K562 (cell line): ENCODE data around the gene CBL. TPM values are rescaled to one million over a fixed set of nuclear protein-coding genes. Genes with fewer than 3 reads are reported as not detected.

Experiments used
- ATAC-seq: fragments of 200-7000 bp; cut with Tn5 transposase; 3 replicates; pipeline ENCODE4 v1.9.1; 2020; ENCODE audit warnings: moderate library complexity
- BruUV-seq: library from RNA; stranded (reverse); fragments of 400-500 nt; replicated peaks from 2 replicates; lab custom pipeline; 2021; lab: Mats Ljungman, UMichigan
- CTCF ChIA-PET: fragments of 300-600 bp; formaldehyde crosslinking; extraction: SDS; loops from one replicate; lab custom pipeline; 2021; ENCODE audit warnings: low intra/inter-chr PET ratio; lab: Yijun Ruan, JAX
- POLR2A ChIA-PET: fragments of 300-600, 350-650 bp; sonication (Branson Sonifier 250); formaldehyde crosslinking; extraction: SDS; loops from one replicate; lab custom pipeline; 2021; ENCODE audit warnings: antibody characterized with exemption, inconsistent platforms; lab: Yijun Ruan, JAX
- DNase-seq, 4 experiments: peaks; one replicate each; pipeline versions ENCODE4 v3.0.0 to v3.0.0-alpha.2; 2011 to 2018; ENCODE audit warnings: low spot score in 3 of 4, mixed read lengths in 3 of 4; ENCODE audit errors: extremely low read depth in 1 of 4
- FAIRE-seq: peaks from 2 replicates; lab custom pipeline; 2011; peaks lifted over from hg19 to GRCh38; lab: Jason Lieb, UNC
- H2AFZ ChIP-seq: 2 replicates; pipeline ENCODE4 v1.6.0; 2011; ENCODE audit warnings: low read depth, low read length, control low read depth, inconsistent platforms
- H3K27ac ChIP-seq: fragments of 200-600 bp; 3 replicates; pipeline ENCODE4 v1.8.0; 2011; ENCODE audit warnings: low read depth, mild to moderate bottlenecking, control low read depth, inconsistent platforms, low read length, moderate library complexity, mixed read lengths; ENCODE audit errors: extremely low read depth
- H3K27me3 ChIP-seq, 2 experiments: fragments of 300-600 bp in 1 of 2; 2 replicates in 1 of 2; 3 replicates in 1 of 2; pipeline versions ENCODE4 v1.6.0 to v1.8.0; 2011; ENCODE audit warnings: inconsistent platforms in 2 of 2, low read length in 2 of 2, mild to moderate bottlenecking in 1 of 2, mixed read lengths in 1 of 2, moderate library complexity in 1 of 2; ENCODE audit not compliant: control insufficient read depth in 2 of 2, insufficient read depth in 2 of 2
- H3K36me3 ChIP-seq: fragments of 300-600 bp; 3 replicates; pipeline ENCODE4 v1.8.0; 2011; ENCODE audit warnings: mild to moderate bottlenecking, low read length, inconsistent platforms; ENCODE audit not compliant: control insufficient read depth, insufficient read depth
- H3K4me1 ChIP-seq, 2 experiments: fragments of 200-600 bp in 1 of 2; replicated peaks in 1 of 2; 2 replicates in 1 of 2; 3 replicates in 1 of 2; pipeline versions ENCODE4 v1.5.1 to v1.8.0; 2011; ENCODE audit warnings: inconsistent platforms in 2 of 2, low read length in 2 of 2, mild to moderate bottlenecking in 1 of 2, mixed read lengths in 1 of 2, moderate library complexity in 1 of 2; ENCODE audit not compliant: control insufficient read depth in 2 of 2, insufficient read depth in 2 of 2
- H3K4me2 ChIP-seq: 2 replicates; pipeline ENCODE4 v1.6.1; 2011; ENCODE audit warnings: low read length, control low read depth, inconsistent platforms, mixed read lengths; ENCODE audit not compliant: insufficient read depth
- H3K4me3 ChIP-seq: fragments of 200-600 bp; sonication (generic), shearing (Covaris generic); 2 replicates; pipeline ENCODE4 v1.5.1; 2016; ENCODE audit warnings: control low read depth, inconsistent platforms
- H3K79me2 ChIP-seq: fragments of 200-600 bp; 3 replicates; pipeline ENCODE4 v1.8.0; 2011; ENCODE audit warnings: low read length, inconsistent platforms; ENCODE audit not compliant: control insufficient read depth, insufficient read depth
- H3K9ac ChIP-seq, 2 experiments: 2 replicates each; pipeline versions ENCODE4 v1.6.0 to v1.6.1; 2011; ENCODE audit warnings: low read depth in 2 of 2, low read length in 2 of 2, control low read depth in 1 of 2, inconsistent platforms in 1 of 2, mild to moderate bottlenecking in 1 of 2, mixed read lengths in 1 of 2; ENCODE audit not compliant: insufficient read depth in 1 of 2
- H3K9me1 ChIP-seq: one replicate; pipeline ENCODE4 v1.6.0; 2011; ENCODE audit warnings: inconsistent platforms, mild to moderate bottlenecking, low read length, moderate library complexity; ENCODE audit not compliant: control insufficient read depth, insufficient read depth
- H3K9me3 ChIP-seq: replicated peaks from 2 replicates; pipeline ENCODE4 v1.5.1; 2011; ENCODE audit warnings: low read depth, low read length, inconsistent platforms; ENCODE audit not compliant: control insufficient read depth, insufficient read depth
- H4K20me1 ChIP-seq: replicated peaks from 2 replicates; pipeline ENCODE4 v1.6.1; 2011; ENCODE audit warnings: low read length, inconsistent platforms, mixed read lengths; ENCODE audit not compliant: control insufficient read depth, insufficient read depth
- CBX8 ChIP-seq: fragments of 200-600 bp; sonication (generic); IDR thresholded peaks from 2 replicates; pipeline ENCODE4 v1.6.1; 2012; ENCODE audit warnings: borderline replicate concordance, mixed run types, low read depth, mild to moderate bottlenecking, moderate library complexity, mixed read lengths, low read length, control low read depth, inconsistent platforms; ENCODE audit not compliant: poor library complexity, severe bottlenecking; ENCODE audit errors: extremely low read depth
- ETV5 ChIP-seq: sonication (generic); formaldehyde crosslinking; IDR thresholded peaks from 2 replicates; pipeline ENCODE4 v1.4.0; 2020; ENCODE audit warnings: low read depth, mild to moderate bottlenecking, missing genetic modification reagents
- FIP1L1 ChIP-seq: fragments of 200-400 bp; formaldehyde crosslinking; IDR thresholded peaks from 2 replicates; pipeline ENCODE4 v1.6.1; 2018; ENCODE audit warnings: mild to moderate bottlenecking, low read depth, low read length; ENCODE audit not compliant: poor library complexity, severe bottlenecking
- HDAC6 ChIP-seq: IDR thresholded peaks from 2 replicates; pipeline ENCODE4 v1.6.1; 2012; ENCODE audit warnings: low read depth, mild to moderate bottlenecking, control low read depth, inconsistent platforms, low read length, moderate library complexity
- NFE2 ChIP-seq: IDR thresholded peaks from 2 replicates; pipeline ENCODE4 v1.6.1; 2014; ENCODE audit warnings: antibody characterized with exemption, low read depth
- NFIX ChIP-seq: fragments of 250-450 bp; sonication (Bioruptor Pico); IDR thresholded peaks from 2 replicates; pipeline ENCODE4 v1.4.0; 2020; ENCODE audit warnings: low read depth, mild to moderate bottlenecking, moderate library complexity
- NFYB ChIP-seq: IDR thresholded peaks from 2 replicates; pipeline ENCODE4 v1.6.1; 2011; ENCODE audit warnings: mild to moderate bottlenecking, moderate library complexity; ENCODE audit not compliant: insufficient read length; ENCODE audit errors: extremely low read depth
- PRPF4 ChIP-seq: fragments of 200-400 bp; formaldehyde crosslinking; IDR thresholded peaks from one replicate; pipeline ENCODE4 v1.6.1; 2017; ENCODE audit warnings: low read length, low read depth, mild to moderate bottlenecking; ENCODE audit not compliant: insufficient read depth, poor library complexity, severe bottlenecking
- RBFOX2 ChIP-seq: fragments of 200-400 bp; formaldehyde crosslinking; IDR thresholded peaks from 2 replicates; pipeline ENCODE4 v1.6.1; 2017; ENCODE audit warnings: low read depth, mild to moderate bottlenecking, low read length, moderate library complexity
- RBM22 ChIP-seq: fragments of 200-400 bp; formaldehyde crosslinking; IDR thresholded peaks from 2 replicates; pipeline ENCODE4 v1.6.1; 2018; ENCODE audit warnings: low read length, low read depth; ENCODE audit not compliant: poor library complexity, severe bottlenecking
- ZNF140 ChIP-seq: fragments of 250-450 bp; sonication (Bioruptor Pico); IDR thresholded peaks from 2 replicates; pipeline ENCODE4 v1.8.0; 2021; ENCODE audit warnings: moderate library complexity, mild to moderate bottlenecking, inconsistent platforms
- ZNF444 ChIP-seq: fragments of 250-450 bp; sonication (Bioruptor Pico); IDR thresholded peaks from 2 replicates; pipeline ENCODE4 v1.4.0; 2020; ENCODE audit warnings: mild to moderate bottlenecking, moderate library complexity
- WGBS: fragments of 100-300 bp; shearing (Covaris generic); methylation state at CpG from one replicate; pipeline ENCODE4 v1.1.6; 2016; ENCODE audit warnings: low coverage, mixed read lengths; ENCODE audit not compliant: insufficient coverage; ENCODE audit errors: missing lambda C conversion rate; 5-methylcytosine and 5-hydroxymethylcytosine counted together
- in situ Hi-C: fragments of 300-500 bp; cut with MboI; formaldehyde crosslinking; loops from 4 replicates; pipeline ENCODE4 v1.15.0; 2018; ENCODE audit warnings: inconsistent platforms, mixed read lengths
- intact Hi-C: fragments of 100-400 bp; cut with micrococcal nuclease; formaldehyde crosslinking; loops from 2 replicates; pipeline ENCODE4 v1.14.2; 2022
- polyA plus RNA-seq, 8 experiments: library from polyadenylated mRNA; depleted of rRNA in 4 of 8; stranded (reverse) in 5 of 8; unstranded in 3 of 8; fragments of >200 nt; fragmentation: Nextera tagmentation in 2 of 8; fragmentation: Illumina TruSeq in 1 of 8; extraction: Ambion mirVana in 2 of 8; extraction: Trizol in 1 of 8; gene quantifications; 2 replicates each; pipeline versions ENCODE4 v1.2.1 to v1.2.3, GENCODE V29; 2011 to 2014; ENCODE audit warnings: inconsistent platforms in 1 of 8, missing spikeins in 1 of 8
- total RNA-seq, 7 experiments: library from RNA; depleted of rRNA in 6 of 7; stranded (reverse); fragments of >200 nt in 6 of 7; fragmentation: Illumina TruSeq in 2 of 7; extraction: Trizol in 2 of 7; gene quantifications; 2 replicates each; pipeline versions ENCODE4 v1.2.1 to v1.2.3, GENCODE V29; 2011 to 2021; ENCODE audit warnings: low replicate concordance in 1 of 7
- TF ChIP-seq, protein P1 (sequence below): sonication (generic); formaldehyde crosslinking; IDR thresholded peaks from 2 replicates; pipeline ENCODE4 v1.8.0; 2022; ENCODE audit warnings: missing genetic modification reagents, mild to moderate bottlenecking, borderline replicate concordance
- TF ChIP-seq, protein P2 (sequence below): sonication (generic); formaldehyde crosslinking; IDR thresholded peaks from 2 replicates; pipeline ENCODE4 v1.8.0; 2023; ENCODE audit warnings: missing genetic modification reagents, mild to moderate bottlenecking, borderline replicate concordance

CBL gene
- total and polyA plus RNA-seq, 9 of the 15 experiments (the other 6 are each of a cell fraction or from before 2014, with no cell fraction given) = 3.2 to 24.9 (median 9.9) TPM

DNA sequence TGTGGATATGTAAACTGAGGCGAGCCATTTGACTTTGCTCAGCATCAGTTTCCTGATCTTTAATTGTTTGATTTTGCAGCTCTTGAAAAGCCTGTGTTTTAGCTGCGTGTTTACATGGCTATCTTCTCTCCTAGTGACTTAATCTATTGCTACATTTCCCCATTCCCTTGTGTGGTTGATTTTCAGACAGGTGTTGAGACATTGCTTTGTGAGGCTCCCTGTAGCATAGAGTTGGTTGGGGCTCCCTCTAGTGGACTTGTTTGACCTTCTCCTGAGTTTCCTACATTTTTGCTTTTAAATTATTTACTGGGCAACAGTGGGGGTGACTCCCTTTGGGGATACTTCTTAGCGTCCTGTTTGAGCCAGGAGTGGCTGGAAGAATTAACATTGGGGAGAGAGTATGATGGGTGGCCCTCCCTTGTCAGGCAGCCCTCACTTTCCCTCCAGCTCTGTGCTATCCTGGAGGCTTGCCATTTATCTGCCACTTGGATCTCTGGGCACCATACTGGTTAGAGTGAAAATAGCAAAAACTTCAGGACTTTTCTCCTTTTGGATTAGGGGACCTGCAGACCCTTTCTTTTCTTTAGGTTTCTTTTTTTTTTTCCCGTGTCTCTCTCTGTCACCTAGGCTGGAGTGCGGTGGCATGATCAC lies 9.2 kb upstream of the CBL start:
- peaks cover 0 to 3% of the 10 kb centered on the region in 2 experiments; a peak in 2 of 5 replicates for H3K4me1 ChIP-seq
- TF ChIP-seq, protein P1, sequence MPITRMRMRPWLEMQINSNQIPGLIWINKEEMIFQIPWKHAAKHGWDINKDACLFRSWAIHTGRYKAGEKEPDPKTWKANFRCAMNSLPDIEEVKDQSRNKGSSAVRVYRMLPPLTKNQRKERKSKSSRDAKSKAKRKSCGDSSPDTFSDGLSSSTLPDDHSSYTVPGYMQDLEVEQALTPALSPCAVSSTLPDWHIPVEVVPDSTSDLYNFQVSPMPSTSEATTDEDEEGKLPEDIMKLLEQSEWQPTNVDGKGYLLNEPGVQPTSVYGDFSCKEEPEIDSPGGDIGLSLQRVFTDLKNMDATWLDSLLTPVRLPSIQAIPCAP (CRISPR knock-in tag) = no peak
- TF ChIP-seq HDAC6 = no peak
- TF ChIP-seq RBFOX2 = no peak
- TF ChIP-seq NFE2 = no peak
- no peak for TF ChIP-seq FIP1L1
- TF ChIP-seq CBX8 = no peak
- no peak for TF ChIP-seq ETV5
- TF ChIP-seq RBM22 = no peak
- TF ChIP-seq ZNF140 = no peak
- no peak for TF ChIP-seq PRPF4
- TF ChIP-seq, protein P2, sequence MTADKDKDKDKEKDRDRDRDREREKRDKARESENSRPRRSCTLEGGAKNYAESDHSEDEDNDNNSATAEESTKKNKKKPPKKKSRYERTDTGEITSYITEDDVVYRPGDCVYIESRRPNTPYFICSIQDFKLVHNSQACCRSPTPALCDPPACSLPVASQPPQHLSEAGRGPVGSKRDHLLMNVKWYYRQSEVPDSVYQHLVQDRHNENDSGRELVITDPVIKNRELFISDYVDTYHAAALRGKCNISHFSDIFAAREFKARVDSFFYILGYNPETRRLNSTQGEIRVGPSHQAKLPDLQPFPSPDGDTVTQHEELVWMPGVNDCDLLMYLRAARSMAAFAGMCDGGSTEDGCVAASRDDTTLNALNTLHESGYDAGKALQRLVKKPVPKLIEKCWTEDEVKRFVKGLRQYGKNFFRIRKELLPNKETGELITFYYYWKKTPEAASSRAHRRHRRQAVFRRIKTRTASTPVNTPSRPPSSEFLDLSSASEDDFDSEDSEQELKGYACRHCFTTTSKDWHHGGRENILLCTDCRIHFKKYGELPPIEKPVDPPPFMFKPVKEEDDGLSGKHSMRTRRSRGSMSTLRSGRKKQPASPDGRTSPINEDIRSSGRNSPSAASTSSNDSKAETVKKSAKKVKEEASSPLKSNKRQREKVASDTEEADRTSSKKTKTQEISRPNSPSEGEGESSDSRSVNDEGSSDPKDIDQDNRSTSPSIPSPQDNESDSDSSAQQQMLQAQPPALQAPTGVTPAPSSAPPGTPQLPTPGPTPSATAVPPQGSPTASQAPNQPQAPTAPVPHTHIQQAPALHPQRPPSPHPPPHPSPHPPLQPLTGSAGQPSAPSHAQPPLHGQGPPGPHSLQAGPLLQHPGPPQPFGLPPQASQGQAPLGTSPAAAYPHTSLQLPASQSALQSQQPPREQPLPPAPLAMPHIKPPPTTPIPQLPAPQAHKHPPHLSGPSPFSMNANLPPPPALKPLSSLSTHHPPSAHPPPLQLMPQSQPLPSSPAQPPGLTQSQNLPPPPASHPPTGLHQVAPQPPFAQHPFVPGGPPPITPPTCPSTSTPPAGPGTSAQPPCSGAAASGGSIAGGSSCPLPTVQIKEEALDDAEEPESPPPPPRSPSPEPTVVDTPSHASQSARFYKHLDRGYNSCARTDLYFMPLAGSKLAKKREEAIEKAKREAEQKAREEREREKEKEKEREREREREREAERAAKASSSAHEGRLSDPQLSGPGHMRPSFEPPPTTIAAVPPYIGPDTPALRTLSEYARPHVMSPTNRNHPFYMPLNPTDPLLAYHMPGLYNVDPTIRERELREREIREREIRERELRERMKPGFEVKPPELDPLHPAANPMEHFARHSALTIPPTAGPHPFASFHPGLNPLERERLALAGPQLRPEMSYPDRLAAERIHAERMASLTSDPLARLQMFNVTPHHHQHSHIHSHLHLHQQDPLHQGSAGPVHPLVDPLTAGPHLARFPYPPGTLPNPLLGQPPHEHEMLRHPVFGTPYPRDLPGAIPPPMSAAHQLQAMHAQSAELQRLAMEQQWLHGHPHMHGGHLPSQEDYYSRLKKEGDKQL (CRISPR knock-in tag) = no peak
- TF ChIP-seq NFYB = no peak
- no peak for TF ChIP-seq NFIX
- TF ChIP-seq ZNF444 (CRISPR knock-in tag) = no peak

More for the DNA sequence above, 9.2 kb upstream of the CBL start:
- Histone ChIP-seq H3K9me1 (no peaks in the 10 kb centered on the region), H3K27ac (no peak overlapping the region), H3K4me3 (no peak overlapping the region), H3K9me3 (no peaks in the 10 kb centered on the region), H3K9ac (no peak overlapping the region), H2AFZ (peak overlapping the region; percentile 76), H3K27me3 (no peaks in the 10 kb centered on the region), H3K36me3 (no peaks in the 10 kb centered on the region), H3K79me2 (no peaks in the 10 kb centered on the region), H4K20me1 (no peaks in the 10 kb centered on the region), H3K4me2 (no peak overlapping the region)
- DNase-seq = peak; percentile 73 to 88 (median 77)
- FAIRE-seq = peak; percentile 91
- no TSS peak for BruUV-seq
- 43% methylated on average over 5 of the region's 5 CpGs for WGBS
- peak; percentile 95 for ATAC-seq
- intact Hi-C loops = loop anchor here (1.0 kb wide), 2 partner anchors 52 to 93 kb away; no protein-coding TSS in a partner anchor
- CTCF ChIA-PET = interaction anchor here (0.5 to 1.3 kb wide), 5 partner anchors 39 to 102 kb away, joined by 3 to 6 read pairs (median 3); partner anchors contain the start of genes C2CD2L and DPAGT1
- in situ Hi-C loops = loop anchor here (5.0 kb wide), 1 partner anchor 95 kb away; the partner anchor contains the start of gene DPAGT1
- POLR2A ChIA-PET = interaction anchor here (1.0 to 1.3 kb wide), 5 partner anchors 15 to 278 kb away, joined by 3 to 7 read pairs (median 5); partner anchors contain the start of gene DPAGT1
